ENCODE measurements around the gene USP2. TPM values are rescaled to one million over a fixed set of nuclear protein-coding genes. Genes with fewer than 3 reads are reported as not detected.

USP2 gene
- total and polyA plus RNA-seq, 4 donors, result 1.7 to 6.5 (median 3.5) TPM

GRCh38 chr11:119324189-119324588, 57.3 kb downstream of the USP2 start:
- no peak for TF ChIP-seq CTCF (IDR thresholded peaks at IDR 0.05; ENCODE audit: control extremely low read depth, extremely low read depth)
- Histone ChIP-seq H3K36me3 (ENCODE audit: control insufficient read depth in 4 of 4, insufficient read depth in 4 of 4, low read length in 4 of 4) (no peaks in the 10 kb centered on the region), H3K4me1 (ENCODE audit: control insufficient read depth in 5 of 5, insufficient read depth in 5 of 5, low read length in 5 of 5) (peaks cover 0 to 37% (median 2%) of the 10 kb centered on the region in 5 donors), H3K9ac (ENCODE audit: insufficient read depth in 1 of 2, low read length in 2 of 2) (no peak overlapping the region), H3K27me3 (ENCODE audit: control insufficient read depth in 3 of 3, insufficient read depth in 3 of 3, low read length in 2 of 3) (no peaks in the 10 kb centered on the region), H3K27ac (ENCODE audit: low read depth in 1 of 2, low read length in 1 of 2) (no peak overlapping the region), H3K4me3 (no peak overlapping the region), H3K9me3 (ENCODE audit: control insufficient read depth in 4 of 4, insufficient read depth in 3 of 4, low read length in 3 of 4) (no peaks in the 10 kb centered on the region)
- no peak for DNase-seq
- 67 to 78% methylated on average over 4 of the region's 4 CpGs for WGBS, 2 donors
- ATAC-seq (ENCODE audit: insufficient read depth, low FRiP score), result no peak

GRCh38 chr11:119323532-119324033, 57.9 kb downstream of the USP2 start:
- no peak overlapping the region for H3K4me3 ChIP-seq
- no peak overlapping the region for H3K27ac ChIP-seq (ENCODE audit: low read depth in 1 of 2, low read length in 1 of 2)
- H3K9ac ChIP-seq (ENCODE audit: insufficient read depth in 1 of 2, low read length in 2 of 2), result no peak overlapping the region
- DNase-seq (peak; percentile 74 to 78 (median 76)), ATAC-seq (ENCODE audit: insufficient read depth, low FRiP score) (no peak)
- H3K9me3 ChIP-seq (ENCODE audit: control insufficient read depth in 4 of 4, insufficient read depth in 3 of 4, low read length in 3 of 4), result no peaks in the 10 kb centered on the region
- H3K27me3 ChIP-seq (ENCODE audit: control insufficient read depth in 3 of 3, insufficient read depth in 3 of 3, low read length in 2 of 3), result no peaks in the 10 kb centered on the region
- WGBS, 2 donors, result 21 to 26% methylated on average over 8 of the region's 8 CpGs
- H3K36me3 ChIP-seq (ENCODE audit: control insufficient read depth in 4 of 4, insufficient read depth in 4 of 4, low read length in 4 of 4), result no peaks in the 10 kb centered on the region
- TF ChIP-seq CTCF (IDR thresholded peaks at IDR 0.05; ENCODE audit: control extremely low read depth, extremely low read depth), result peak; percentile 56
- peaks cover 0 to 40% (median 5%) of the 10 kb centered on the region in 5 donors for H3K4me1 ChIP-seq (ENCODE audit: control insufficient read depth in 5 of 5, insufficient read depth in 5 of 5, low read length in 5 of 5)

- peaks cover 0 to 42% (median 7%) of the 10 kb centered on the region in 5 donors for H3K4me1 ChIP-seq (ENCODE audit: control insufficient read depth in 5 of 5, insufficient read depth in 5 of 5, low read length in 5 of 5)
- H3K9ac ChIP-seq (ENCODE audit: insufficient read depth in 1 of 2, low read length in 2 of 2), result no peak overlapping the region
- TF ChIP-seq CTCF (IDR thresholded peaks at IDR 0.05; ENCODE audit: control extremely low read depth, extremely low read depth), result no peak
- no peaks in the 10 kb centered on the region for H3K9me3 ChIP-seq (ENCODE audit: control insufficient read depth in 4 of 4, insufficient read depth in 3 of 4, low read length in 3 of 4)
- DNase-seq (no peak), ATAC-seq (ENCODE audit: insufficient read depth, low FRiP score) (no peak)
- WGBS, 2 donors, result 79 to 86% methylated on average over 18 to 20 of the region's 20 CpGs
- H3K27me3 ChIP-seq (ENCODE audit: control insufficient read depth in 3 of 3, insufficient read depth in 3 of 3, low read length in 2 of 3), result no peaks in the 10 kb centered on the region
- no peaks in the 10 kb centered on the region for H3K36me3 ChIP-seq (ENCODE audit: control insufficient read depth in 4 of 4, insufficient read depth in 4 of 4, low read length in 4 of 4)
- H3K27ac ChIP-seq (ENCODE audit: low read depth in 1 of 2, low read length in 1 of 2), result no peak overlapping the region
- H3K4me3 ChIP-seq, result no peak overlapping the region
Observed at GRCh38 chr11:119322921-119323531, 58.5 kb downstream of the USP2 start.

Data from lung (tissue), 12 donors.